B cell (primary cell): ENCODE results near the gene MS4A5. TPM values are rescaled to one million over a fixed set of nuclear protein-coding genes. Genes with fewer than 3 reads are reported as not detected.
A peak's percentile ranks its signal among the peaks of the same experiment; 100 is the strongest.

Source experiments
- ATAC-seq: fragments of 200-7000 bp; cut with Tn5 transposase; one replicate; pipeline ENCODE4 v1.10.0; 2021; ENCODE audit warnings: low read depth, mild to moderate bottlenecking, moderate number of reproducible peaks, moderate library complexity
- CTCF ChIA-PET: fragments of 350-600 bp; sonication (Branson Sonifier 250); formaldehyde crosslinking; loops from one replicate; lab custom pipeline; 2021; ENCODE audit warnings: antibody characterized with exemption, inconsistent platforms; lab: Charles Lee
- POLR2A ChIA-PET: fragments of 350-600 bp; sonication (Branson Sonifier 250); formaldehyde crosslinking; loops from one replicate; lab custom pipeline; 2021; ENCODE audit warnings: antibody characterized with exemption; lab: Charles Lee
- DNase-seq: peaks from one replicate; pipeline ENCODE4 v3.0.0; 2013
- H2AFZ ChIP-seq: 2 replicates; pipeline ENCODE4 v1.6.1; 2012; ENCODE audit warnings: mild to moderate bottlenecking, low read depth, low read length; ENCODE audit not compliant: insufficient read depth, poor library complexity, severe bottlenecking
- H3K27ac ChIP-seq, 2 donors: 1 replicate in 1 of 2; 2 replicates in 1 of 2; pipeline ENCODE4 v1.5.1; 2012 to 2013; ENCODE audit warnings: low read length in 2 of 2, mild to moderate bottlenecking in 2 of 2, moderate library complexity in 1 of 2
- H3K27me3 ChIP-seq, 4 experiments: fragments of 200-600 bp in 1 of 4; sonication (generic) in 1 of 4; replicated peaks in 1 of 4; 1 replicate in 2 of 4; 2 replicates in 2 of 4; pipeline versions ENCODE4 v1.6.1 to v1.7.0; 2013 to 2016; ENCODE audit warnings: low read length in 3 of 4, mild to moderate bottlenecking in 2 of 4, mixed read lengths in 1 of 4, moderate library complexity in 1 of 4; ENCODE audit not compliant: insufficient read depth in 4 of 4, control insufficient read depth in 3 of 4; ENCODE audit errors: control extremely low read depth in 1 of 4
- H3K36me3 ChIP-seq, 2 experiments: replicated peaks in 1 of 2; 1 replicate in 1 of 2; 2 replicates in 1 of 2; pipeline versions ENCODE4 v1.6.1 to v1.7.1; 2013; ENCODE audit warnings: low read length in 1 of 2; ENCODE audit not compliant: insufficient read depth in 2 of 2, control insufficient read depth in 1 of 2; ENCODE audit errors: control extremely low read depth in 1 of 2, extremely low read depth in 1 of 2
- H3K4me1 ChIP-seq, 2 donors: fragments of 200-600 bp in 1 of 2; sonication (generic) in 1 of 2; 1 replicate in 1 of 2; 2 replicates in 1 of 2; pipeline versions ENCODE4 v1.5.1 to v1.6.1; 2013 to 2017; ENCODE audit warnings: low read length in 2 of 2; ENCODE audit not compliant: control insufficient read depth in 2 of 2, insufficient read depth in 2 of 2
- H3K4me2 ChIP-seq: replicated peaks from 2 replicates; pipeline ENCODE3; 2012; ENCODE audit warnings: mild to moderate bottlenecking, low read depth, low read length; ENCODE audit not compliant: poor library complexity, severe bottlenecking
- H3K4me3 ChIP-seq, 5 experiments: fragments of 200-600 bp in 1 of 5; sonication (generic) in 1 of 5; 1 replicate in 3 of 5; 2 replicates in 2 of 5; pipeline versions ENCODE4 v1.5.1 to v1.7.0; 2011 to 2016; ENCODE audit warnings: low read length in 4 of 5, mild to moderate bottlenecking in 4 of 5, low read depth in 2 of 5, control low read depth in 1 of 5, moderate library complexity in 1 of 5; ENCODE audit not compliant: insufficient read depth in 1 of 5; ENCODE audit errors: control extremely low read depth in 1 of 5, extremely low read depth in 1 of 5
- H3K79me2 ChIP-seq: fragments of 200-600 bp; sonication (generic); one replicate; pipeline ENCODE4 v1.6.0; 2016; ENCODE audit warnings: low read length; ENCODE audit not compliant: control insufficient read depth, insufficient read depth
- H3K9ac ChIP-seq: fragments of 200-600 bp; sonication (generic); 2 replicates; pipeline ENCODE4 v1.6.1; 2017; ENCODE audit warnings: mild to moderate bottlenecking, low read length, moderate library complexity
- H3K9me3 ChIP-seq, 3 donors: one replicate each; pipeline versions ENCODE4 v1.6.1 to v1.7.1; 2013; ENCODE audit warnings: low read length in 2 of 3; ENCODE audit not compliant: control insufficient read depth in 2 of 3, insufficient read depth in 1 of 3; ENCODE audit errors: control extremely low read depth in 1 of 3
- H4K20me1 ChIP-seq: 2 replicates; pipeline ENCODE4 v1.6.0; 2012; ENCODE audit warnings: mild to moderate bottlenecking, low read length; ENCODE audit not compliant: insufficient read depth, control insufficient read depth, poor library complexity, severe bottlenecking
- H3K27ac Mint-ChIP-seq: one replicate; pipeline ENCODE4 v1.8.0; 2021; ENCODE audit warnings: mixed read lengths
- H3K27me3 Mint-ChIP-seq: one replicate; pipeline ENCODE4 v1.8.0; 2021; ENCODE audit warnings: mixed read lengths
- H3K4me1 Mint-ChIP-seq: one replicate; pipeline ENCODE4 v1.8.0; 2021; ENCODE audit warnings: mixed read lengths
- H3K4me3 Mint-ChIP-seq: one replicate; pipeline ENCODE4 v1.8.0; 2021; ENCODE audit warnings: mixed read lengths
- H3K9me3 Mint-ChIP-seq: one replicate; pipeline ENCODE4 v1.8.0; 2022; ENCODE audit warnings: mixed read lengths; ENCODE audit not compliant: insufficient read depth
- EZH2 ChIP-seq: IDR thresholded peaks from 2 replicates; pipeline ENCODE4 v1.6.1; 2012; ENCODE audit warnings: borderline replicate concordance, low read depth, mild to moderate bottlenecking, moderate library complexity, low read length; ENCODE audit not compliant: insufficient read depth, poor library complexity, severe bottlenecking
- WGBS: methylation state at CpG from one replicate; pipeline ENCODE4 v1.1.5; 2013; ENCODE audit warnings: missing lambda C conversion rate; ENCODE audit not compliant: insufficient coverage; 5-methylcytosine and 5-hydroxymethylcytosine counted together
- intact Hi-C: fragments of 100-400 bp; cut with micrococcal nuclease; formaldehyde crosslinking; loops from one replicate; pipeline ENCODE4 v1.10.0; 2022
- polyA plus RNA-seq: library from polyadenylated mRNA; depleted of rRNA; stranded (reverse); fragments of >200 nt; gene quantifications from 2 replicates; pipeline ENCODE4 v1.2.3, GENCODE V29; 2012
- total RNA-seq, 2 donors: library from RNA; stranded (reverse); fragments of 120-200 nt in 1 of 2; gene quantifications; 1 replicate in 1 of 2; 2 replicates in 1 of 2; pipeline versions ENCODE4 v1.2.3 to v1.2.4, GENCODE V29; 2013 to 2022
- TF ChIP-seq, protein P1 (sequence below): fragments of 200-600 bp; IDR thresholded peaks from one replicate; pipeline ENCODE4 v1.8.0; 2022; ENCODE audit warnings: antibody characterized with exemption, mild to moderate bottlenecking

The MS4A5 gene
- total and polyA plus RNA-seq, 2 donors (not counting 1 experiment from before 2014, with no cell fraction given) = not detected

DNA sequence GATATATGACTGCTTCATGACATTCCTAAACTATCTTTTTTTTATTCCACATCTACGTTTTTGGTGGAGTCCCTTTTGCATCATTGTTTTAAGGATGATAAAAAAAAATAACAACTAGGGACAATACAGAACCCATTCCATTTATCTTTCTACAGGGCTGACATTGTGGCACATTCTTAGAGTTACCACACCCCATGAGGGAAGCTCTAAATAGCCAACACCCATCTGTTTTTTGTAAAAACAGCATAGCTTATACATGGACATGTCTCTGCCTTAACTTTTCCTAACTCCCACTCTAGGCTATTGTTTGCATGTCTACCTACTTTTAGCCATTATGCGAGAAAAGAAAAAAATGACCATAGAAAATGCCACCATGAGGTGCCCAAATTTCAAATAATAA is 39.5 kb downstream of the MS4A5 start:
- no peaks in the 10 kb centered on the region for H3K9me3 ChIP-seq
- no peaks in the 10 kb centered on the region for H3K27me3 Mint-ChIP-seq
- ATAC-seq = no peak
- no peak overlapping the region for H3K4me3 Mint-ChIP-seq
- TF ChIP-seq EZH2 = no peak
- TF ChIP-seq, protein P1, sequence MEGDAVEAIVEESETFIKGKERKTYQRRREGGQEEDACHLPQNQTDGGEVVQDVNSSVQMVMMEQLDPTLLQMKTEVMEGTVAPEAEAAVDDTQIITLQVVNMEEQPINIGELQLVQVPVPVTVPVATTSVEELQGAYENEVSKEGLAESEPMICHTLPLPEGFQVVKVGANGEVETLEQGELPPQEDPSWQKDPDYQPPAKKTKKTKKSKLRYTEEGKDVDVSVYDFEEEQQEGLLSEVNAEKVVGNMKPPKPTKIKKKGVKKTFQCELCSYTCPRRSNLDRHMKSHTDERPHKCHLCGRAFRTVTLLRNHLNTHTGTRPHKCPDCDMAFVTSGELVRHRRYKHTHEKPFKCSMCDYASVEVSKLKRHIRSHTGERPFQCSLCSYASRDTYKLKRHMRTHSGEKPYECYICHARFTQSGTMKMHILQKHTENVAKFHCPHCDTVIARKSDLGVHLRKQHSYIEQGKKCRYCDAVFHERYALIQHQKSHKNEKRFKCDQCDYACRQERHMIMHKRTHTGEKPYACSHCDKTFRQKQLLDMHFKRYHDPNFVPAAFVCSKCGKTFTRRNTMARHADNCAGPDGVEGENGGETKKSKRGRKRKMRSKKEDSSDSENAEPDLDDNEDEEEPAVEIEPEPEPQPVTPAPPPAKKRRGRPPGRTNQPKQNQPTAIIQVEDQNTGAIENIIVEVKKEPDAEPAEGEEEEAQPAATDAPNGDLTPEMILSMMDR = no peak
- H3K4me1 Mint-ChIP-seq = peaks cover 74% of the 10 kb centered on the region
- no peak for DNase-seq
- peak overlapping the region; percentile 64 for H3K27ac Mint-ChIP-seq
- no peaks in the 10 kb centered on the region for H3K27me3 ChIP-seq
- no CpG with 5 or more reads among the region's 2 CpGs for WGBS
- H3K4me3 ChIP-seq = no peak overlapping the region
- peak overlapping the region in 1 of 2 donors; percentile 93 for H3K27ac ChIP-seq
- H2AFZ ChIP-seq = no peak overlapping the region
- H3K36me3 ChIP-seq = peaks cover 24 to 70% of the 10 kb centered on the region in 2 experiments
- peaks cover 22% of the 10 kb centered on the region for H3K79me2 ChIP-seq
- intact Hi-C loops = loop anchor here (1.0 kb wide), 1 partner anchor 10 kb away; no protein-coding TSS in a partner anchor
- no peaks in the 10 kb centered on the region for H3K9me3 Mint-ChIP-seq
- H3K4me2 ChIP-seq = no peak overlapping the region
- peaks cover 25% of the 10 kb centered on the region for H4K20me1 ChIP-seq
- ChIA-PET CTCF (interaction anchor here (1.1 to 5.1 kb wide), 6 partner anchors 9 to 106 kb away, joined by 3 to 40 read pairs (median 4); no protein-coding TSS in a partner anchor), POLR2A (interaction anchor here (1.1 kb wide), 1 partner anchor 8 kb away, joined by 10 read pairs; no protein-coding TSS in a partner anchor)
- H3K9ac ChIP-seq = no peak overlapping the region
- peaks cover 19 to 33% of the 10 kb centered on the region in 2 donors for H3K4me1 ChIP-seq

DNA sequence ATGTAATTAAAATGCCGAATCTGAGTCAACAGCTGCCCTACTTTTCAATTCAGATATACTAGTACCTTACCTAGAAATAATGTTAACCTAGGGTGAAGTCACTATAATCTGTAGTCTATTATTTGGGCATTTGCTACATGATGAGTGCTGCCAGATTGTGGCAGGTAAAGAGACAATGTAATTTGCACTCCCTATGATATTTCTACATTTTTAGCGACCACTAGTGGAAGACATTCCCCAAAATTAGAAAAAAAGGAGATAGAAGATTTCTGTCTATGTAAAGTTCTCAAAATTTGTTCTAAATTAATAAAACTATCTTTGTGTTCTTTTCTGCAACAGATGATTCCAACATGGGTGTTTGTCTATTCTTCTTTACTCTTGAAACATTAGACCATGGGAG is 40.4 kb downstream of the MS4A5 start:
- no peak for ATAC-seq
- no peak overlapping the region for H3K9ac ChIP-seq
- intact Hi-C loops = loop anchor here (1.0 to 10.0 kb wide), 2 partner anchors 10 to 665 kb away; no protein-coding TSS in a partner anchor
- no peak overlapping the region for H2AFZ ChIP-seq
- peaks cover 16% of the 10 kb centered on the region for H4K20me1 ChIP-seq
- H3K27ac Mint-ChIP-seq = peak overlapping the region; percentile 54
- no peaks in the 10 kb centered on the region for H3K9me3 ChIP-seq
- peaks cover 14% of the 10 kb centered on the region for H3K79me2 ChIP-seq
- peak overlapping the region in 1 of 2 donors; percentile 93 for H3K27ac ChIP-seq
- no peak for TF ChIP-seq EZH2
- TF ChIP-seq, protein P1 = no peak
- no peak overlapping the region for H3K4me3 ChIP-seq
- H3K27me3 ChIP-seq = no peaks in the 10 kb centered on the region
- no peaks in the 10 kb centered on the region for H3K27me3 Mint-ChIP-seq
- ChIA-PET POLR2A (no interaction called here), CTCF (interaction anchor here (1.3 to 5.1 kb wide), 4 partner anchors 10 to 107 kb away, joined by 3 to 40 read pairs (median 12); no protein-coding TSS in a partner anchor)
- no CpG with 5 or more reads among the region's 2 CpGs for WGBS
- no peak overlapping the region for H3K4me3 Mint-ChIP-seq
- H3K36me3 ChIP-seq = peaks cover 19 to 61% of the 10 kb centered on the region in 2 experiments
- no peak overlapping the region for H3K4me2 ChIP-seq
- no peaks in the 10 kb centered on the region for H3K9me3 Mint-ChIP-seq
- no peak for DNase-seq
- H3K4me1 ChIP-seq = peaks cover 10 to 24% of the 10 kb centered on the region in 2 donors
- peaks cover 65% of the 10 kb centered on the region for H3K4me1 Mint-ChIP-seq
